ENCODE data around the gene STK39. TPM values are rescaled to one million over a fixed set of nuclear protein-coding genes. Genes with fewer than 3 reads are reported as not detected.

The STK39 gene
- total and polyA plus RNA-seq, 9 of the 15 experiments (the other 6 are each of a cell fraction or from before 2014, with no cell fraction given), result 0.19 to 0.76 (median 0.51) TPM

GRCh38 chr2:168006498-168006897, 240.9 kb downstream of the STK39 start:
- H3K9ac ChIP-seq (ENCODE audit: insufficient read depth in 1 of 2, low read depth in 2 of 2, low read length in 2 of 2), result no peak overlapping the region
- FAIRE-seq (no peak), ATAC-seq (no peak), DNase-seq (ENCODE audit: extremely low read depth in 1 of 4, low spot score in 3 of 4) (no peak)
- CTCF ChIA-PET (ENCODE audit: low intra/inter-chr PET ratio), result interaction anchor here (0.6 kb wide), 1 partner anchor 112 kb away, joined by 6 read pairs; no protein-coding TSS in a partner anchor
- POLR2A ChIA-PET, result interaction anchor here (1.0 kb wide), 1 partner anchor 65 kb away, joined by 3 read pairs; no protein-coding TSS in a partner anchor
- in situ Hi-C loops (cut with MboI), result no loop called here
- intact Hi-C loops (cut with micrococcal nuclease), result no loop called here
- no peak overlapping the region for H3K4me3 ChIP-seq
- no peaks in the 10 kb centered on the region for H4K20me1 ChIP-seq (replicated peaks; ENCODE audit: control insufficient read depth, insufficient read depth, low read length)
- H3K36me3 ChIP-seq (ENCODE audit: control insufficient read depth, insufficient read depth, low read length), result no peaks in the 10 kb centered on the region
- peaks cover 5 to 12% of the 10 kb centered on the region in 2 experiments; a peak in 4 of 5 replicates for H3K27me3 ChIP-seq (ENCODE audit: control insufficient read depth in 2 of 2, insufficient read depth in 2 of 2, low read length in 2 of 2)
- no peak overlapping the region for H3K27ac ChIP-seq (ENCODE audit: extremely low read depth, low read depth, low read length)
- H3K4me1 ChIP-seq (replicated peaks in 1 of 2; ENCODE audit: control insufficient read depth in 2 of 2, insufficient read depth in 2 of 2, low read length in 2 of 2), result no peaks in the 10 kb centered on the region; a peak in 1 of 5 replicates
- H3K79me2 ChIP-seq (ENCODE audit: control insufficient read depth, insufficient read depth, low read length), result no peaks in the 10 kb centered on the region
- WGBS (ENCODE audit: insufficient coverage, low coverage, missing lambda C conversion rate), result 2% methylated on average over 5 of the region's 5 CpGs
- no peaks in the 10 kb centered on the region for H3K9me1 ChIP-seq (ENCODE audit: control insufficient read depth, insufficient read depth, low read length)
- no TSS peak for BruUV-seq (replicated peaks)
- no peak for TF ChIP-seq MTF1 (CRISPR knock-in tag; IDR thresholded peaks at IDR 0.05; ENCODE audit: borderline replicate concordance)
- TF ChIP-seq PTTG1 (tag; IDR thresholded peaks at IDR 0.05; ENCODE audit: low read depth), result no peak
- no peak for TF ChIP-seq KDM1A (IDR thresholded peaks at IDR 0.05)
- TF ChIP-seq TFAM (CRISPR knock-in tag; conservative IDR thresholded peaks at IDR 0.05), result no peak
- TF ChIP-seq FOXK1 (CRISPR knock-in tag; IDR thresholded peaks at IDR 0.05; ENCODE audit: borderline replicate concordance), result no peak
- TF ChIP-seq SREBF2 (CRISPR knock-in tag; IDR thresholded peaks at IDR 0.05), result no peak
- TF ChIP-seq ZFP1 (CRISPR knock-in tag; IDR thresholded peaks at IDR 0.05), result no peak
- no peak for TF ChIP-seq GTF2F1 (IDR thresholded peaks at IDR 0.05; ENCODE audit: low read depth, low read length)
- no peak for TF ChIP-seq MCM5 (IDR thresholded peaks at IDR 0.05; ENCODE audit: low read depth)
- TF ChIP-seq, protein P1, sequence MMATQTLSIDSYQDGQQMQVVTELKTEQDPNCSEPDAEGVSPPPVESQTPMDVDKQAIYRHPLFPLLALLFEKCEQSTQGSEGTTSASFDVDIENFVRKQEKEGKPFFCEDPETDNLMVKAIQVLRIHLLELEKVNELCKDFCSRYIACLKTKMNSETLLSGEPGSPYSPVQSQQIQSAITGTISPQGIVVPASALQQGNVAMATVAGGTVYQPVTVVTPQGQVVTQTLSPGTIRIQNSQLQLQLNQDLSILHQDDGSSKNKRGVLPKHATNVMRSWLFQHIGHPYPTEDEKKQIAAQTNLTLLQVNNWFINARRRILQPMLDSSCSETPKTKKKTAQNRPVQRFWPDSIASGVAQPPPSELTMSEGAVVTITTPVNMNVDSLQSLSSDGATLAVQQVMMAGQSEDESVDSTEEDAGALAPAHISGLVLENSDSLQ (IDR thresholded peaks at IDR 0.05), result no peak
- no peak for TF ChIP-seq ADNP (tag; IDR thresholded peaks at IDR 0.05)
- no peak for TF ChIP-seq POLR2AphosphoS2 (IDR thresholded peaks at IDR 0.05; ENCODE audit: low read length)
- no peak for TF ChIP-seq HBP1 (CRISPR knock-in tag; IDR thresholded peaks at IDR 0.05)
- no peak for TF ChIP-seq CREM (IDR thresholded peaks at IDR 0.05; ENCODE audit: low read depth)
- TF ChIP-seq HEY1 (CRISPR knock-in tag; IDR thresholded peaks at IDR 0.05; ENCODE audit: borderline replicate concordance), result no peak
- no peak for TF ChIP-seq MECOM (CRISPR knock-in tag; IDR thresholded peaks at IDR 0.05)
- no peak for TF ChIP-seq HNRNPH1 (optimal IDR thresholded peaks at IDR 0.05; ENCODE audit: low read depth, low read length)
- no peak overlapping the region for H2AFZ ChIP-seq (ENCODE audit: low read depth, low read length)
- H3K4me2 ChIP-seq (ENCODE audit: insufficient read depth, low read length), result no peak overlapping the region
- H3K9me3 ChIP-seq (replicated peaks; ENCODE audit: control insufficient read depth, insufficient read depth, low read depth, low read length), result no peaks in the 10 kb centered on the region

Data from K562 (cell line).